A673 (cell line): ENCODE measurements around the gene KIF5C.

ENCODE experiments used
- CTCF ChIP-seq: fragments of 300-800, 200-600 bp; sonication (generic); conservative IDR thresholded peaks from 2 replicates; pipeline ENCODE4 v1.5.1; 2017; ENCODE audit warnings: low read depth, mild to moderate bottlenecking, antibody characterized with exemption, low read length, moderate library complexity, mixed read lengths
- EZH2 ChIP-seq: fragments of 200-600 bp; sonication (generic); IDR thresholded peaks from 2 replicates; pipeline ENCODE4 v1.6.1; 2017; ENCODE audit warnings: borderline replicate concordance, low read depth, mild to moderate bottlenecking, mixed read lengths, antibody characterized with exemption, low read length; ENCODE audit not compliant: poor library complexity, severe bottlenecking

GRCh38 chr2:148953426-148953825 is 78.4 kb downstream of the KIF5C start:
- TF ChIP-seq CTCF (no peak), EZH2 (no peak)
